Osteoblast (primary cell): ENCODE data around the gene PRR15. TPM values are rescaled to one million over a fixed set of nuclear protein-coding genes. Genes with fewer than 3 reads are reported as not detected.

ENCODE experiments used
- DNase-seq: peaks from one replicate; pipeline ENCODE4 v3.0.0; 2011; ENCODE audit warnings: low spot score, mixed read lengths; ENCODE audit not compliant: insufficient read length; ENCODE audit errors: missing footprints
- H2AFZ ChIP-seq: 2 replicates; pipeline ENCODE4 v1.6.0; 2011; ENCODE audit warnings: mild to moderate bottlenecking, low read length
- H3K27ac ChIP-seq: 2 replicates; pipeline ENCODE4 v1.5.1; 2011; ENCODE audit warnings: mild to moderate bottlenecking, low read depth, low read length, moderate library complexity
- H3K27me3 ChIP-seq: 2 replicates; pipeline ENCODE4 v1.6.0; 2012; ENCODE audit warnings: mild to moderate bottlenecking, control low read depth, inconsistent platforms, low read length, moderate library complexity; ENCODE audit not compliant: insufficient read depth
- H3K36me3 ChIP-seq: 2 replicates; pipeline ENCODE4 v1.5.1; 2011; ENCODE audit warnings: mild to moderate bottlenecking, low read length, control low read depth, moderate library complexity; ENCODE audit not compliant: insufficient read depth
- H3K4me1 ChIP-seq: 2 replicates; pipeline ENCODE4 v1.5.1; 2011; ENCODE audit warnings: mild to moderate bottlenecking, low read length, control low read depth, moderate library complexity; ENCODE audit not compliant: insufficient read depth
- H3K4me2 ChIP-seq: 2 replicates; pipeline ENCODE4 v1.6.0; 2011; ENCODE audit warnings: mild to moderate bottlenecking, low read length; ENCODE audit not compliant: insufficient read depth
- H3K4me3 ChIP-seq: fragments of 200-600 bp; sonication (generic); 3 replicates; pipeline ENCODE4 v1.5.1; 2012; ENCODE audit warnings: mild to moderate bottlenecking, low read length, inconsistent platforms; ENCODE audit not compliant: insufficient read depth
- H3K79me2 ChIP-seq: 2 replicates; pipeline ENCODE4 v1.6.0; 2012; ENCODE audit warnings: mild to moderate bottlenecking, low read length, control low read depth, inconsistent platforms; ENCODE audit not compliant: insufficient read depth
- H3K9me3 ChIP-seq: 2 replicates; pipeline ENCODE4 v1.5.1; 2011; ENCODE audit warnings: low read depth, low read length, control low read depth
- H4K20me1 ChIP-seq: 2 replicates; pipeline ENCODE4 v1.6.0; 2012; ENCODE audit warnings: mild to moderate bottlenecking, low read length, control low read depth; ENCODE audit not compliant: insufficient read depth
- CTCF ChIP-seq: IDR thresholded peaks from 2 replicates; pipeline ENCODE4 v1.5.1; 2011; ENCODE audit warnings: mild to moderate bottlenecking, low read depth, low read length, moderate library complexity; ENCODE audit errors: extremely low read depth
- total RNA-seq: library from RNA; depleted of rRNA; stranded (reverse); fragments of >200 nt; gene quantifications from 2 replicates; pipeline ENCODE4 v1.2.3, GENCODE V29; 2012

PRR15 gene
- total RNA-seq, 1 donor: 1.1 TPM

- Histone ChIP-seq H3K27me3 (peaks cover 40% of the 10 kb centered on the region), H2AFZ (peak overlapping the region; percentile 94), H3K4me3 (peak overlapping the region; percentile 78), H3K9me3 (no peaks in the 10 kb centered on the region), H3K4me2 (peak overlapping the region; percentile 99), H3K4me1 (peaks cover 20% of the 10 kb centered on the region), H3K79me2 (no peaks in the 10 kb centered on the region), H4K20me1 (no peaks in the 10 kb centered on the region), H3K36me3 (no peaks in the 10 kb centered on the region), H3K27ac (peak overlapping the region; percentile 19)
- no peak for TF ChIP-seq CTCF
- DNase-seq: peak; percentile 95
Observed at GRCh38 chr7:29564496-29565223, 1.0 kb downstream of the PRR15 start.

GRCh38 chr7:29565224-29565630 lies 1.6 kb downstream of the PRR15 start:
- no peaks in the 10 kb centered on the region for H4K20me1 ChIP-seq
- DNase-seq: peak; percentile 77
- H3K79me2 ChIP-seq: no peaks in the 10 kb centered on the region
- peak overlapping the region; percentile 78 for H3K4me3 ChIP-seq
- no peaks in the 10 kb centered on the region for H3K9me3 ChIP-seq
- H2AFZ ChIP-seq: peak overlapping the region; percentile 94
- peaks cover 20% of the 10 kb centered on the region for H3K4me1 ChIP-seq
- peaks cover 44% of the 10 kb centered on the region for H3K27me3 ChIP-seq
- peak overlapping the region; percentile 99 for H3K4me2 ChIP-seq
- TF ChIP-seq CTCF: no peak
- H3K36me3 ChIP-seq: no peaks in the 10 kb centered on the region
- H3K27ac ChIP-seq: peak overlapping the region; percentile 19

GRCh38 chr7:29565634-29565981 lies 2.0 kb downstream of the PRR15 start:
- no peak for DNase-seq
- Histone ChIP-seq H3K27ac (no peak overlapping the region), H3K36me3 (no peaks in the 10 kb centered on the region), H3K4me3 (peak overlapping the region; percentile 78), H3K79me2 (no peaks in the 10 kb centered on the region), H4K20me1 (no peaks in the 10 kb centered on the region), H3K9me3 (no peaks in the 10 kb centered on the region), H3K4me1 (peaks cover 20% of the 10 kb centered on the region), H2AFZ (peak overlapping the region; percentile 85), H3K4me2 (peak overlapping the region; percentile 99), H3K27me3 (peaks cover 46% of the 10 kb centered on the region)
- no peak for TF ChIP-seq CTCF

- Histone ChIP-seq H3K79me2 (no peaks in the 10 kb centered on the region), H3K27ac (no peak overlapping the region), H3K4me2 (peak overlapping the region; percentile 99), H3K4me3 (peak overlapping the region; percentile 78), H2AFZ (peak overlapping the region; percentile 85), H3K27me3 (peaks cover 49% of the 10 kb centered on the region), H3K36me3 (no peaks in the 10 kb centered on the region), H3K4me1 (peaks cover 20% of the 10 kb centered on the region), H3K9me3 (no peaks in the 10 kb centered on the region), H4K20me1 (no peaks in the 10 kb centered on the region)
- TF ChIP-seq CTCF: no peak
- peak; percentile 80 for DNase-seq
Observed at GRCh38 chr7:29565982-29566746, 2.5 kb downstream of the PRR15 start.
